Heart left ventricle (tissue), 13 donors: Measurements from ENCODE around the gene KCNK7.

Source experiments
- CTCF ChIP-seq, 12 donors: fragments of 200-600 bp; sonication (generic) in 4 of 12; IDR thresholded peaks; one replicate each; pipeline versions ENCODE4 v1.5.0 to v1.8.0; 2018 to 2022; ENCODE audit warnings: antibody characterized with exemption in 12 of 12, mild to moderate bottlenecking in 5 of 12
- POLR2A ChIP-seq, 2 donors: fragments of 450-650 bp; IDR thresholded peaks; one replicate each; pipeline ENCODE4 v1.6.1; 2017; ENCODE audit warnings: antibody characterized with exemption in 2 of 2, mild to moderate bottlenecking in 2 of 2, moderate library complexity in 2 of 2
- donor health status: ischemic (EF 13 %, LVEDD 7.1; RV severe dilation, severe dysfunction).
- donor health status: DM: no; HTN: yes; CAD: no.
- donor health status: DM: no; HTN: no; CAD: no.
- donor health status: ischemic (EF 25% LVEDD 6.9; RV normal size, moderate dysfunction).
- donor health status: ischemic (EF 25% LVEDD 5.7; RV mildly dilated, moderate dysfunction).
- donor health status: ischemic (EF 35%, LVEDD 5.7; RV mildly dilated, moderate dysfunction).
- donor health status: nonischemic (EF 11% LVEDD 7.7; RV severe dilation, severe dysfunction).
- donor health status: DM: yes; HTN: yes; CAD: no.
- donor health status: PGD.
- donor health status: ischemic (EF 29% LVEDD 5.4; RV normal size, mild dysfunction).
- donor health status: nonischemic (EF 23%, LVEDD 6.1; RV moderate dilation, normal function).

- TF ChIP-seq CTCF (IDR thresholded peaks at IDR 0.05) (no peak), POLR2A (IDR thresholded peaks at IDR 0.05) (no peak)
These were observed 2.7 kb upstream of the KCNK7 start for GRCh38 chr11:65598258-65598699.
